Measurements from ENCODE around the gene PRELID2.
A peak's percentile ranks its signal among the peaks of the same experiment; 100 is the strongest.

Gene PRELID2

GRCh38 chr5:145787507-145787906 is 47.6 kb downstream of the PRELID2 start:
- DNase-seq (ENCODE audit: low spot score) (no peak), ATAC-seq (ENCODE audit: low read depth) (no peak)
- Histone ChIP-seq H3K4me3 (ENCODE audit: severe bottlenecking) (no peak overlapping the region), H3K27me3 (ENCODE audit: insufficient read depth, poor library complexity, severe bottlenecking) (no peaks in the 10 kb centered on the region), H3K9me3 (ENCODE audit: severe bottlenecking) (no peaks in the 10 kb centered on the region), H3K4me1 (ENCODE audit: insufficient read depth, poor library complexity, severe bottlenecking) (no peaks in the 10 kb centered on the region), H3K27ac (ENCODE audit: poor library complexity, severe bottlenecking) (no peak overlapping the region), H3K36me3 (ENCODE audit: low read depth) (no peaks in the 10 kb centered on the region)
- TF ChIP-seq CTCF (IDR thresholded peaks at IDR 0.05; ENCODE audit: poor library complexity, severe bottlenecking) = no peak

- DNase-seq (ENCODE audit: low spot score) (no peak), ATAC-seq (ENCODE audit: low read depth) (no peak)
- no peak for TF ChIP-seq CTCF (IDR thresholded peaks at IDR 0.05; ENCODE audit: poor library complexity, severe bottlenecking)
- no peaks in the 10 kb centered on the region for H3K27me3 ChIP-seq (ENCODE audit: insufficient read depth, poor library complexity, severe bottlenecking)
- no peaks in the 10 kb centered on the region for H3K4me1 ChIP-seq (ENCODE audit: insufficient read depth, poor library complexity, severe bottlenecking)
- no peaks in the 10 kb centered on the region for H3K9me3 ChIP-seq (ENCODE audit: severe bottlenecking)
- no peak overlapping the region for H3K4me3 ChIP-seq (ENCODE audit: severe bottlenecking)
- H3K36me3 ChIP-seq (ENCODE audit: low read depth) = no peaks in the 10 kb centered on the region
- H3K27ac ChIP-seq (ENCODE audit: poor library complexity, severe bottlenecking) = no peak overlapping the region
Observed at GRCh38 chr5:145787001-145787400, 48.1 kb downstream of the PRELID2 start.

GRCh38 chr5:145780982-145781381 is 54.2 kb downstream of the PRELID2 start:
- DNase-seq (ENCODE audit: low spot score) (no peak), ATAC-seq (ENCODE audit: low read depth) (no peak)
- TF ChIP-seq CTCF (IDR thresholded peaks at IDR 0.05; ENCODE audit: poor library complexity, severe bottlenecking) = no peak

GRCh38 chr5:145778144-145778900 is 56.8 kb downstream of the PRELID2 start:
- ATAC-seq (ENCODE audit: low read depth) (no peak), DNase-seq (ENCODE audit: low spot score) (peak; percentile 58)
- H3K9me3 ChIP-seq (ENCODE audit: severe bottlenecking) = no peaks in the 10 kb centered on the region
- H3K4me3 ChIP-seq (ENCODE audit: severe bottlenecking) = no peak overlapping the region
- H3K36me3 ChIP-seq (ENCODE audit: low read depth) = no peaks in the 10 kb centered on the region
- no peaks in the 10 kb centered on the region for H3K27me3 ChIP-seq (ENCODE audit: insufficient read depth, poor library complexity, severe bottlenecking)
- no peak overlapping the region for H3K27ac ChIP-seq (ENCODE audit: poor library complexity, severe bottlenecking)
- TF ChIP-seq CTCF (IDR thresholded peaks at IDR 0.05; ENCODE audit: poor library complexity, severe bottlenecking) = no peak
- H3K4me1 ChIP-seq (ENCODE audit: insufficient read depth, poor library complexity, severe bottlenecking) = peaks cover 18% of the 10 kb centered on the region

More at GRCh38 chr5:145780982-145781381, 54.2 kb downstream of the PRELID2 start:
- Histone ChIP-seq H3K36me3 (ENCODE audit: low read depth) (no peaks in the 10 kb centered on the region), H3K4me1 (ENCODE audit: insufficient read depth, poor library complexity, severe bottlenecking) (peaks cover 11% of the 10 kb centered on the region), H3K4me3 (ENCODE audit: severe bottlenecking) (no peak overlapping the region), H3K9me3 (ENCODE audit: severe bottlenecking) (no peaks in the 10 kb centered on the region), H3K27me3 (ENCODE audit: insufficient read depth, poor library complexity, severe bottlenecking) (no peaks in the 10 kb centered on the region), H3K27ac (ENCODE audit: poor library complexity, severe bottlenecking) (no peak overlapping the region)

- Histone ChIP-seq H3K27ac (ENCODE audit: poor library complexity, severe bottlenecking) (no peak overlapping the region), H3K9me3 (ENCODE audit: severe bottlenecking) (no peaks in the 10 kb centered on the region), H3K36me3 (ENCODE audit: low read depth) (no peaks in the 10 kb centered on the region), H3K4me1 (ENCODE audit: insufficient read depth, poor library complexity, severe bottlenecking) (peaks cover 18% of the 10 kb centered on the region), H3K4me3 (ENCODE audit: severe bottlenecking) (no peak overlapping the region), H3K27me3 (ENCODE audit: insufficient read depth, poor library complexity, severe bottlenecking) (no peaks in the 10 kb centered on the region)
- DNase-seq (ENCODE audit: low spot score) (no peak), ATAC-seq (ENCODE audit: low read depth) (no peak)
- no peak for TF ChIP-seq CTCF (IDR thresholded peaks at IDR 0.05; ENCODE audit: poor library complexity, severe bottlenecking)
Observed at GRCh38 chr5:145777445-145778063, 57.6 kb downstream of the PRELID2 start.
